Right lobe of liver (tissue), 4 donors: Measurements from ENCODE around the gene CAMTA1.

ENCODE experiments used
- CTCF ChIP-seq, 4 donors: fragments of 200-600 bp in 3 of 4; fragments of 450-650 bp in 1 of 4; IDR thresholded peaks; one replicate each; pipeline versions ENCODE4 v1.5.1 to v1.8.0; 2016 to 2022; ENCODE audit warnings: antibody characterized with exemption in 4 of 4, mild to moderate bottlenecking in 2 of 4
- POLR2A ChIP-seq: fragments of 450-650 bp; IDR thresholded peaks from one replicate; pipeline ENCODE4 v1.6.1; 2017; ENCODE audit warnings: antibody characterized with exemption, mild to moderate bottlenecking
- donor health status: DM: no; HTN: no; CAD: no.
- donor health status: DM: no; HTN: no; CAD: no.
- donor health status: DM: no; HTN: yes; CAD: no.

DNA sequence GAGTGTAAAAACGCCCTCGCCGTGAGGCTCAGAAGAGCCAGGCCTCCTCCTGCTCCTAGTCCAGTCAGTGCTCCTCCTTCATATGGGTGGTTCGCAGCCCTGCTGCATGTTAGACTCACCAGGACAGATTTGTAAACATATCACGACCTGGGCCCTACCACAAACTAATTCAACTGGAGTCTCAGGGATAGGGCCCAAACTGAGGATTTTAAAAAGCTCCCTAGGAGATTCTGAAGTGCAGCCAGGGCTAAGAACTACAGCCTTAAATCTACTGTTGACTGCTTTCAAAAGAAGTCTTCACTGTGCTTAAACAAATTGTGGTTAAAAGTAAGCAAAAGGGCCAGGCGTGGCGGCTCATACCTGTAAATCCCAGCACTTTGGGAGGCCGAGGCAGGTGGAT is 57.0 kb downstream of the CAMTA1 start:
- TF ChIP-seq CTCF (IDR thresholded peaks at IDR 0.05) (no peak), POLR2A (no peak)
